Nephron progenitor cell (in vitro differentiated cells): ENCODE measurements around the gene CPLANE1.

Experiments
- DNase-seq: peaks from one replicate; pipeline ENCODE4 v3.0.0; 2021
- H3K27ac Mint-ChIP-seq: 2 replicates; pipeline ENCODE4 v1.8.0; 2021; ENCODE audit warnings: mild to moderate bottlenecking, moderate library complexity, mixed read lengths
- H3K27me3 Mint-ChIP-seq: 2 replicates; pipeline ENCODE4 v1.8.0; 2021; ENCODE audit warnings: mild to moderate bottlenecking, low read depth, mixed read lengths; ENCODE audit not compliant: poor library complexity
- H3K36me3 Mint-ChIP-seq: 2 replicates; pipeline ENCODE4 v1.8.0; 2021; ENCODE audit warnings: low read depth, mixed read lengths
- H3K4me1 Mint-ChIP-seq: 2 replicates; pipeline ENCODE4 v1.8.0; 2021; ENCODE audit warnings: mixed read lengths
- H3K4me3 Mint-ChIP-seq: 2 replicates; pipeline ENCODE4 v1.8.0; 2021; ENCODE audit warnings: mild to moderate bottlenecking, moderate library complexity, mixed read lengths
- H3K9me3 Mint-ChIP-seq: 2 replicates; pipeline ENCODE4 v1.8.0; 2021; ENCODE audit warnings: mild to moderate bottlenecking, moderate library complexity, mixed read lengths
- CTCF ChIP-seq: fragments of 200-600 bp; sonication (generic); IDR thresholded peaks from 2 replicates; pipeline ENCODE4 v1.5.0; 2021; ENCODE audit warnings: antibody characterized with exemption

Gene CPLANE1

DNA sequence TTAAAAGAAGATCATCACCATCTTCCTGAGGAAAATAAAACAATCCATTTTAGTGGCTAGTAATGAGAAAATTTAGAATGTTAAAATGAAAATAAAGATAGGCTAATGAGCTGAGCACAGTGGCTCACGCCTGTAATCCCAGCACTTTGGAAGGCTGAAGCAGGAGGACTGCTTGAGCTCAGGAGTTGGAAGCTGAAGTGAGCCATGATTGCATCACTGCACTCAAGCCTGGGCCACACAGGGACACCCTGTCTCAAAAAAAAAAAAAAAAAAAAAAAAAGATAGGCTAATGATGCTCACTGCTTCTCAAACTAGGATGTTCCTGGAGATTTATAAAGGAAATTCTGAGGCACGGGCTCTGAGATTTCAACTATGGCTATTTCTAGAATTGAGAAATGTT is 50.3 kb downstream of the CPLANE1 start:
- no peak for DNase-seq
- H3K4me3 Mint-ChIP-seq = no peak overlapping the region

GRCh38 chr5:37198061-37198460 is 51.1 kb downstream of the CPLANE1 start:
- DNase-seq = no peak
- Mint-ChIP-seq H3K4me1 (no peaks in the 10 kb centered on the region), H3K36me3 (peaks cover 61% of the 10 kb centered on the region), H3K27me3 (no peaks in the 10 kb centered on the region), H3K4me3 (no peak overlapping the region), H3K27ac (no peak overlapping the region), H3K9me3 (no peaks in the 10 kb centered on the region)
- TF ChIP-seq CTCF = no peak

More for the DNA sequence above, 50.3 kb downstream of the CPLANE1 start:
- H3K27me3 Mint-ChIP-seq = no peaks in the 10 kb centered on the region
- no peak for TF ChIP-seq CTCF
- no peaks in the 10 kb centered on the region for H3K9me3 Mint-ChIP-seq
- H3K36me3 Mint-ChIP-seq = peaks cover 58% of the 10 kb centered on the region
- no peak overlapping the region for H3K27ac Mint-ChIP-seq
- H3K4me1 Mint-ChIP-seq = no peaks in the 10 kb centered on the region

GRCh38 chr5:37197340-37198050 is 51.7 kb downstream of the CPLANE1 start:
- Mint-ChIP-seq H3K27me3 (no peaks in the 10 kb centered on the region), H3K4me1 (no peaks in the 10 kb centered on the region), H3K36me3 (peaks cover 63% of the 10 kb centered on the region), H3K4me3 (no peak overlapping the region), H3K27ac (no peak overlapping the region), H3K9me3 (no peaks in the 10 kb centered on the region)
- DNase-seq = no peak
- no peak for TF ChIP-seq CTCF

GRCh38 chr5:37190592-37190991 is 58.6 kb downstream of the CPLANE1 start:
- Mint-ChIP-seq H3K27ac (no peak overlapping the region), H3K4me1 (no peaks in the 10 kb centered on the region), H3K4me3 (no peak overlapping the region), H3K36me3 (peaks cover 51% of the 10 kb centered on the region), H3K27me3 (no peaks in the 10 kb centered on the region), H3K9me3 (no peaks in the 10 kb centered on the region)
- DNase-seq = no peak
- TF ChIP-seq CTCF = no peak

GRCh38 chr5:37189355-37189754 is 59.8 kb downstream of the CPLANE1 start:
- no peak overlapping the region for H3K27ac Mint-ChIP-seq
- no peak for TF ChIP-seq CTCF

DNA sequence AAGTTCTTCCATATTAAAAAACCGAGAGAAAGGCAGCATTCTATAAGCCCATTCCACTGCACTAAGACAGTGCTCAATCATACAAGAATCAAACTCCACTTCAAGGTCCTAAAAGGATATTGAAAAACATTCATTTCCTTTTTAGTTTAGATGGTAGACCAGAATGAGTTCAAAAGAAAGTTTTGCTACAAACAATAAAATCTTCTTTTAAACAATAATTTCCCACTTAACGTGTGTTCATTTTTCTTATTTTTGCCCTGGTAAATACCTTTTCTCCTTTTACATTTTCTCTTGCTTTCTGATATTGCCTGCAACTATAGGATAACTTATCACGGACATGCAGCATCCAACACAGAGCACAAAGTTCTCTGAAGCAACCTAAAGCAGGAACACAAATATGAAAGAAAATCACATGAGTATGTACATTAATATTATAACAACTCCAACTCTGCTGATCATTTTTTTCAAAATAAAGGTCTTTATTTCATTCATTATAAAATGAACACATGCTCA is 61.7 kb downstream of the CPLANE1 start:
- Mint-ChIP-seq H3K4me3 (no peak overlapping the region), H3K27ac (no peak overlapping the region), H3K9me3 (no peaks in the 10 kb centered on the region), H3K4me1 (no peaks in the 10 kb centered on the region), H3K27me3 (no peaks in the 10 kb centered on the region), H3K36me3 (peaks cover 47% of the 10 kb centered on the region)
- no peak for TF ChIP-seq CTCF
- DNase-seq = no peak

More at GRCh38 chr5:37189355-37189754, 59.8 kb downstream of the CPLANE1 start:
- Mint-ChIP-seq H3K4me1 (no peaks in the 10 kb centered on the region), H3K9me3 (no peaks in the 10 kb centered on the region), H3K36me3 (peaks cover 46% of the 10 kb centered on the region), H3K4me3 (no peak overlapping the region), H3K27me3 (no peaks in the 10 kb centered on the region)
- no peak for DNase-seq
